GM12878 (cell line): ENCODE measurements around the gene FANCF. TPM values are rescaled to one million over a fixed set of nuclear protein-coding genes. Genes with fewer than 3 reads are reported as not detected.

ENCODE experiments used
- ATAC-seq: fragments of 200-7000 bp; cut with Tn5 transposase; 3 replicates; pipeline ENCODE4 v1.9.1; 2020; ENCODE audit warnings: mild to moderate bottlenecking, moderate library complexity
- BruUV-seq: library from RNA; stranded (reverse); fragments of 400-500 nt; replicated peaks from 2 replicates; lab custom pipeline; 2021; lab: Mats Ljungman, UMichigan
- CTCF ChIA-PET: fragments of 300-600 bp; sonication (Branson Sonifier 250); formaldehyde crosslinking; extraction: SDS; loops from one replicate; lab custom pipeline; 2021; ENCODE audit warnings: inconsistent platforms; lab: Yijun Ruan, JAX
- POLR2A ChIA-PET: fragments of 350-600 bp; formaldehyde crosslinking; extraction: SDS; loops from one replicate; lab custom pipeline; 2021; ENCODE audit warnings: inconsistent platforms; lab: Charles Lee
- RAD21 ChIA-PET: fragments of 300-600 bp; sonication (Branson Sonifier 250); formaldehyde crosslinking; loops from one replicate; lab custom pipeline; 2023; ENCODE audit warnings: antibody characterized with exemption; ENCODE audit not compliant: unreplicated experiment; lab: Charles Lee
- SMC1A ChIA-PET: fragments of 300-600 bp; sonication (Branson Sonifier 250); formaldehyde crosslinking; loops from one replicate; lab custom pipeline; 2023; ENCODE audit not compliant: unreplicated experiment, uncharacterized antibody; lab: Charles Lee
- DNase-seq: peaks from one replicate; pipeline ENCODE4 v3.0.0-alpha.2; 2011; ENCODE audit warnings: low read depth, low spot score
- FAIRE-seq: peaks from 3 replicates; lab custom pipeline; 2011; peaks lifted over from hg19 to GRCh38; lab: Jason Lieb, UNC
- H2AFZ ChIP-seq: 2 replicates; pipeline ENCODE4 v1.6.0; 2011; ENCODE audit warnings: low read depth, low read length, control low read depth; ENCODE audit not compliant: control insufficient read depth
- H3K27ac ChIP-seq: 2 replicates; pipeline ENCODE4 v1.5.1; 2011; ENCODE audit warnings: control low read depth; ENCODE audit not compliant: control insufficient read depth, insufficient read depth
- H3K27me3 ChIP-seq, 2 experiments: replicated peaks in 1 of 2; 2 replicates each; pipeline versions ENCODE4 v1.6.0 to v1.6.1; 2011; ENCODE audit warnings: low read length in 1 of 2; ENCODE audit not compliant: control insufficient read depth in 2 of 2, insufficient read depth in 2 of 2
- H3K36me3 ChIP-seq, 2 experiments: 2 replicates each; pipeline ENCODE4 v1.5.1; 2011; ENCODE audit warnings: low read length in 1 of 2; ENCODE audit not compliant: control insufficient read depth in 2 of 2, insufficient read depth in 2 of 2
- H3K4me1 ChIP-seq: 2 replicates; pipeline ENCODE4 v1.6.1; 2011; ENCODE audit warnings: mild to moderate bottlenecking, low read length, moderate library complexity, mixed read lengths; ENCODE audit not compliant: control insufficient read depth, insufficient read depth
- H3K4me2 ChIP-seq: 2 replicates; pipeline ENCODE4 v1.6.0; 2011; ENCODE audit warnings: control low read depth; ENCODE audit not compliant: control insufficient read depth, insufficient read depth
- H3K4me3 ChIP-seq: fragments of 200-600 bp; sonication (generic); 2 replicates; pipeline ENCODE4 v1.5.1; 2016
- H3K79me2 ChIP-seq: 2 replicates; pipeline ENCODE4 v1.6.0; 2011; ENCODE audit warnings: low read length; ENCODE audit not compliant: control insufficient read depth, insufficient read depth
- H3K9ac ChIP-seq: 2 replicates; pipeline ENCODE4 v1.8.0; 2011; ENCODE audit warnings: low read length, control low read depth, mixed read lengths; ENCODE audit not compliant: control insufficient read depth, insufficient read depth
- H3K9me3 ChIP-seq: replicated peaks from 3 replicates; pipeline ENCODE4 v1.5.1; 2011; ENCODE audit warnings: mild to moderate bottlenecking, low read length; ENCODE audit not compliant: control insufficient read depth, insufficient read depth
- H4K20me1 ChIP-seq: 2 replicates; pipeline ENCODE4 v1.6.0; 2011; ENCODE audit not compliant: control insufficient read depth, insufficient read depth
- CEBPB ChIP-seq, 2 experiments: fragments of 150-350 bp in 1 of 2; IDR thresholded peaks; 2 replicates each; pipeline ENCODE4 v1.6.1; 2012 to 2014; ENCODE audit warnings: low read depth in 2 of 2, low read length in 2 of 2, borderline replicate concordance in 1 of 2, inconsistent platforms in 1 of 2
- CHD1 ChIP-seq: IDR thresholded peaks from 2 replicates; pipeline ENCODE4 v1.6.1; 2012; ENCODE audit warnings: low read depth, low read length, improper control_type of control experiment
- HCFC1 ChIP-seq: fragments of 150-350 bp; IDR thresholded peaks from 2 replicates; pipeline ENCODE4 v1.6.1; 2014; ENCODE audit warnings: low read length
- JUND ChIP-seq: IDR thresholded peaks from 2 replicates; pipeline ENCODE4 v1.6.1; 2012; ENCODE audit warnings: low read depth, mild to moderate bottlenecking, low read length, improper control_type of control experiment, moderate library complexity
- KDM1A ChIP-seq: fragments of 200-600 bp; sonication (generic); IDR thresholded peaks from 2 replicates; pipeline ENCODE4 v1.6.1; 2016; ENCODE audit warnings: borderline replicate concordance
- KLF5 ChIP-seq: fragments of 450-650 bp; IDR thresholded peaks from 2 replicates; pipeline ENCODE4 v1.6.1; 2014; ENCODE audit warnings: mild to moderate bottlenecking; ENCODE audit not compliant: partially characterized antibody
- NFXL1 ChIP-seq: fragments of 450-650 bp; IDR thresholded peaks from 2 replicates; pipeline ENCODE4 v1.6.1; 2017; ENCODE audit warnings: antibody characterized with exemption, mild to moderate bottlenecking, borderline replicate concordance
- PRDM15 ChIP-seq: fragments of 450-650 bp; formaldehyde crosslinking; IDR thresholded peaks from 2 replicates; pipeline ENCODE4 v1.4.0; 2020; ENCODE audit warnings: mild to moderate bottlenecking, moderate library complexity
- TCF3 ChIP-seq: IDR thresholded peaks from 2 replicates; pipeline ENCODE4 v1.6.1; 2012; ENCODE audit warnings: low read depth, mild to moderate bottlenecking, low read length, borderline replicate concordance; ENCODE audit not compliant: insufficient read depth
- ZNF384 ChIP-seq: IDR thresholded peaks from 2 replicates; pipeline ENCODE4 v1.6.1; 2012; ENCODE audit warnings: low read depth, mild to moderate bottlenecking, low read length, improper control_type of control experiment, borderline replicate concordance
- WGBS: methylation state at CpG from one replicate; pipeline ENCODE4 v1.1.6; 2016; ENCODE audit warnings: low lambda C conversion rate; ENCODE audit not compliant: insufficient replicate concordance, insufficient coverage; ENCODE audit errors: missing lambda C conversion rate; 5-methylcytosine and 5-hydroxymethylcytosine counted together
- in situ Hi-C: fragments of 300-500 bp; cut with MboI; formaldehyde crosslinking; loops from 9 replicates; pipeline ENCODE4 v1.14.3; 2018; ENCODE audit warnings: mixed read lengths
- intact Hi-C: fragments of 100-400 bp; cut with micrococcal nuclease; formaldehyde crosslinking; loops from one replicate; pipeline ENCODE4 v1.14.2; 2022; ENCODE audit not compliant: unreplicated experiment
- polyA plus RNA-seq, 11 experiments: library from polyadenylated mRNA; depleted of rRNA in 4 of 11; unstranded in 6 of 11; stranded (reverse) in 5 of 11; fragments of >200 nt; fragmentation: Nextera tagmentation in 4 of 11; fragmentation: Illumina TruSeq in 1 of 11; extraction: Ambion mirVana in 4 of 11; extraction: Trizol in 1 of 11; gene quantifications; 1 replicate in 1 of 11; 2 replicates in 10 of 11; pipeline versions ENCODE4 v1.2.1 to v1.2.3, GENCODE V29; 2011 to 2016; ENCODE audit warnings: inconsistent platforms in 2 of 11, missing spikeins in 2 of 11, low read depth in 1 of 11
- total RNA-seq, 4 experiments: library from RNA; depleted of rRNA in 3 of 4; stranded (reverse); fragments of >200 nt in 3 of 4; fragmentation: Illumina TruSeq in 1 of 4; extraction: Trizol in 1 of 4; gene quantifications; 2 replicates each; pipeline versions ENCODE4 v1.2.1 to v1.2.3, GENCODE V29; 2013 to 2021

Gene FANCF
- total and polyA plus RNA-seq, 10 of the 15 experiments (the other 5 are each of a cell fraction or from before 2014, with no cell fraction given) = 1.6 to 19.9 (median 12.2) TPM

- no peak for TF ChIP-seq PRDM15
- TF ChIP-seq KDM1A = no peak
- no peak for TF ChIP-seq HCFC1
- no peak for TF ChIP-seq CHD1
- TF ChIP-seq KLF5 = no peak
- TF ChIP-seq JUND = no peak
These were observed 15.9 kb upstream of the FANCF start (continued) for GRCh38 chr11:22641559-22641958.

- SMC1A ChIA-PET = interaction anchor here (1.3 to 1.4 kb wide), 2 partner anchors 9 to 15 kb away, joined by 4 to 5 read pairs; partner anchors contain the start of gene FANCF
- TF ChIP-seq HCFC1 (no peak), ZNF384 (no peak), CEBPB (IDR thresholded peaks at IDR 0.05; ENCODE audit: borderline replicate concordance in 1 of 2, low read depth in 2 of 2, low read length in 2 of 2) (no peak), TCF3 (no peak), NFXL1 (no peak), KDM1A (no peak)
- TF ChIP-seq, all 136 proteins: peak for 0
- no peaks in the 10 kb centered on the region for H3K27me3 ChIP-seq
- no TSS peak for BruUV-seq
- no peak overlapping the region for H3K9ac ChIP-seq
- no peak overlapping the region for H3K4me2 ChIP-seq
- no peak for FAIRE-seq
- H2AFZ ChIP-seq = no peak overlapping the region
- RAD21 ChIA-PET = no interaction called here
- no peak overlapping the region for H3K27ac ChIP-seq
- no peak for ATAC-seq
- no peaks in the 10 kb centered on the region for H3K79me2 ChIP-seq
- H3K36me3 ChIP-seq = no peaks in the 10 kb centered on the region
- in situ Hi-C loops = no loop called here
- H4K20me1 ChIP-seq = no peaks in the 10 kb centered on the region
- intact Hi-C loops = no loop called here
- no peaks in the 10 kb centered on the region for H3K4me1 ChIP-seq
- 94% methylated on average over 2 of the region's 2 CpGs for WGBS
- DNase-seq = no peak
- no peaks in the 10 kb centered on the region for H3K9me3 ChIP-seq
- POLR2A ChIA-PET = no interaction called here
- CTCF ChIA-PET = interaction anchor here (1.0 to 1.1 kb wide), 2 partner anchors 146 to 189 kb away, joined by 3 read pairs; partner anchors contain the start of gene SVIP
- H3K4me3 ChIP-seq = no peak overlapping the region
These were observed 15.2 kb upstream of the FANCF start for GRCh38 chr11:22640862-22641261.
